NCI-H526 (cell line): ENCODE results near the gene RASA3.

Source experiments
- DNase-seq, 2 experiments: peaks; one replicate each; lab custom pipeline; 2025; lab: John Stamatoyannopoulos, UW

The RASA3 gene

DNA sequence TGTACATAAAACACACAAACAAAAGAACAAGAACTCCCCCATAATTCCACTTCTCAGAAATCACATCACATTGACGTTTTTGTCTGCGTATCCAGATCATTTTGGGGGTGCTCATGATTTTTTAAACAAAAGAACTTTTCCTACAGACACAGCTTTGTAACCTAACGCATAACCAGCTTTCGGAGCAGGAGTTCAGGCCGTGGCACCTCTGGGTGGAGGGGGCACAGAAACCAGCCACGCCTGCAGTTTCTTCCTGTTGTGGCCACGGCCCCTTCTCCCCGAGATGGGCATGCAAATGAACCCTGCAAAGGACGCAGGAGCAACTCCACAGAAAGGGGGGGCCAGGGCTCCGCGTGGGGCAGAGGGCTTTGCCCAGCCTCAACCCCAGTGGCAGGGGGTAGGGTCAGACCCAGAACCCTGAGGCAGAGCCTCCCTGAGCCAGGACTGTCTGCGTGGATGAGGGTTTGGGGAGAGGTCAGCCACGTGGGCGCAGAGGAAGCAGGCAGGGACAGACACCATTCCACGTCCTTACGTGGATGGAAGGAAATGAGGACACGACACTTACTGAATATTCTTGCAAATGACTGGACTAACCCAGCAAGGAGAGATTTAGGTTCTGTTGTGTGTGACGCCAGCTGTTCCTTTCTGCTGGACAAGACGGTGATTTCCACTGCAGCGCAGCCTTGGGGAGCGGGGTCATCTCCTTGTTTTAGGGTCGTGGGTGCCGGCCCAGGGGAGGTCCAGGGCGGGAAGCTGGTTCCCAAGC is 64.4 kb downstream of the RASA3 start:
- no peak for DNase-seq

- DNase-seq, result no peak
Measured at GRCh38 chr13:114067381-114067885, 65.0 kb downstream of the RASA3 start.

DNA sequence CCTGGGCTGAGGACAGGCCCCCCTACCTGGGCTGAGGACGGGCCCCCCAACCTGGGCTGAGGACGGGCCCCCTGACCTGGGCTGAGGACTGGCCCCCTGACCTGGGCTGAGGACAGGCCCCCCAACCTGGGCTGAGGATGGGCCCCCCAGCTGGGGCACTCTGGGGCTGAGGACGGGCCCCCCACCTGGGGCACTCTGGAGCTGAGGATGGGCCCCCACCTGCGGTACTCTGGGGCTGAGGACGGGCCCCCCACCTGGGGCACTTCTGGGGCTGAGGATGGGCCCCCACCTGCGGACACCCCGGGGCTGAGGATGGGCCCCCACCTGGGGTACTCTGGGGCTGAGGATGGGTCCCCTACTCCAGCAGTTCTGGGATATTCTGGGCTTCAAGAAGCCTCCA is 65.5 kb downstream of the RASA3 start:
- DNase-seq, result no peak

DNA sequence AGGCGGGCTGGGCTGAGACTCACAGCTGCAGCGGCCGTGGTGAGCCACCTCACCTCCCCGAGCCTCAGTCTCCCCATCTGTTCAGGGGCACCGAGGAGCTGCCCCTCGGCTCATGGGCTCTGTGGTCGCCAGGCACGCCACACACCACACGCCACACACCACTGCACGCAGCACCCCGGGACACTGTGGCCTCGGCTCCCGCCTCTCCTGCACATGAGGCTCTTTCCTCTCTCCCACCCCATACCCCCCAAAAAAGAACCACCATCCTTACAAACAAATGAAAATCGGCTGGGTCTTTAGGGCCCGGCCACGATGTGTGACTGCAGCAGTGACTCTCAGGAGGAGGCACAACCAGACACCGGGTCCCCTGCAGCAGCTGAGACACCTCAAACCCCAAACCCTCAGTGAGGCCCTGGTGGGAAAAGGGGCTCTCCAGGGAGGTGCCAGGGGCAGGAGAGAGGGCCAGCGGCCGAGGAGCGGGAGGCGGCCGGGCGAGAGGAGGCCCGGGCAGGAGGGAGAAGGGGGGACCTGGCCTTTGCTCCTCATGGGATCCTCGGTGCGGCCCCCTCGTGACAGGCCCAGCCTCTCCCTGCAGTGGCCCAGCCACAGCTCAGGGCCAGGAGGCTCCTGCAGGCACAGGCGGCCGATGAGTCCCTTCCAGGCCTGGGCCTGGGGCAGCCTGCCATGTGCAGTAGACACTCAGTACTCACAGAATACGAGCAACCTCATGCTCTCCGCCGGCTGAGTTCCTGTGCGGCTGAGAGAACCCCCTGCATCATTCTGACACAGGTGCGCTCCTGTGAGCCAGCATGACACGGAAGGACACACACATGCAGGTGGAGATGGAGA is 66.3 kb downstream of the RASA3 start:
- no peak for DNase-seq

- DNase-seq, result peak; percentile 71 to 94
Measured at GRCh38 chr13:114065141-114065925, 67.1 kb downstream of the RASA3 start.

GRCh38 chr13:114064450-114065140 is 67.8 kb downstream of the RASA3 start:
- DNase-seq, result peak in 1 of 2 experiments; percentile 58

GRCh38 chr13:114063545-114064449 is 68.6 kb downstream of the RASA3 start:
- DNase-seq, result no peak

- no peak for DNase-seq
Measured at GRCh38 chr13:114062754-114063153, 69.7 kb downstream of the RASA3 start.

DNA sequence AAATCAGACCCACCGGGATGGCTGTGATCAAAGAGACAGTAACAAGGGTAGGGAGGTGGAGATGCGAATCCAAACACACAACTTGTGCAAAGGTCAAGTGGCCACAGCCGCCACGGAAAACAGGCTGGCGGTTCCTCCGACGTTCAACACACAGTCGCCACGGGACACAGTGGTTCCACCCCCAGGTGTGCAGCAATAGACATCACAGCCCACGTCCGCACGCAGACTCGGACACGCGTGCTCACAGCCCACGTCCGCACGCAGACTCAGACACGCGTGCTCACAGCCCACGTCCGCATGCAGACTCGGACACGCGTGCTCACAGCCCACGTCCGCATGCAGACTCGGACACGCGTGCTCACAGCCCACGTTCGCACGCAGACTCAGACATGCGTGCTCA is 70.1 kb downstream of the RASA3 start:
- no peak for DNase-seq

GRCh38 chr13:114061744-114062143 is 70.7 kb downstream of the RASA3 start:
- DNase-seq, result no peak

GRCh38 chr13:114061047-114061446 is 71.4 kb downstream of the RASA3 start:
- no peak for DNase-seq

DNA sequence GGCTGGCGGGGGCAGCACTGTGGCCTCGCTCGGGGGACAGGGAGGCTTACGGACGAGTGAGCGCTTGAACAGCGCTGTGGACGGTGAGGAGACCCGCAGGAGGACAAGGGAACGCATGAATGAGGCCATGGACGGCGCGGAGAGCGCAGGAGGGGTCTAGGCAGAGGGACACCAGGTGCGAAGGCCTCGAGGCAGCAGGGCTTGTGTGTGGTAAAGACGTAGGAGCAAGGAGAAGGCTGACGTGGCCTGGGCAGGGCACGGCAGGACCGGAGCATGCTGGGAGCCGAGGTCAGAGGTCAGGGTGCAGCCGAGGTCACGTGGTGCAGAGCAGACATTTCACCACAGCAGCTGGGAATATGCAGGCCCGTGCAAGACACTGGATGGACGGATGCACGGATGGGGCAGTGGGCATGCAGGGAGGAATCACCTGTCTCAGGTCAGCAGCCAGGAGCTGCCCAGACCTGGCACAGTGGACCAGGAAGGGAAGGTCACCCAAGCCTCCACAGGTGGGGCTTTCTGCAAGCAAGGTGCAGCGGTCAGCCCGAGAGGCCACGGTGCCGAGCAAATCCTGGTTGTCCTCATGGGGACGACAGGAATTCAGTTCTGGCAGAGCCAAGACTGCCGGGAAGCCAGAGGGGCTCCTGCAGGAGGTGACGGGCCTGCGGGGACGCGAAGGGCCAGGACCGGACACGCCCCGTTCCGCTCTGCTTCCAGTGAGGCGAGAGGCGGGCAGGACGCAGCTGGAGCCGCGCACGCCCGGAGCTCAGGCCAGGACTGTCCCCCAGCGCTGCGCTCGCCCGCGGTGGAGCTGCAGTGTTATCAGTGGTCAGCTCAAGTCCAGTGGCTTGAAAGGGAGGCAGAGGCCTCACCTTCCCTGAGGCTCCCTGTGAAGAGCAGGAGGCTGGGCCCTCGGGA is 72.2 kb downstream of the RASA3 start:
- peak in 1 of 2 experiments; percentile 90 for DNase-seq

DNA sequence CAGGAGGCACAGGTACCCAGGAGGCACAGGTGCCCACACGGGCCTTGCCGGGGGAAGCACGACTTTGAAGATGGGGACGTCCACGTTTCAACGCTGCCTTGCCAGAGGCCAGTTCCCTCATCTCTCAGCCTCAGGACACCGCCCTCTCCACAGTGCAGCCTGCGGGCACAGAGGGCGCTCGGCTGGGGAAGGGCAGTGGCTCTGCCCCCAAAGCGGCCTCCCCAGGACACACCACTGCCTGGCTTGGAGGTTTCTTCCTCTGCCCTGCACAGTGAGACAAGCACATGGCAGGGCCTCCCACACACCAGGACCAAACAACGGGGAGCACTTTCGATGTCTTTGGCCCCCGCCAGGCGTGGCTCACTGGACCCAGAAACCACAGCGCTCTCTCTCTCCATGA is 73.0 kb downstream of the RASA3 start:
- no peak for DNase-seq

DNA sequence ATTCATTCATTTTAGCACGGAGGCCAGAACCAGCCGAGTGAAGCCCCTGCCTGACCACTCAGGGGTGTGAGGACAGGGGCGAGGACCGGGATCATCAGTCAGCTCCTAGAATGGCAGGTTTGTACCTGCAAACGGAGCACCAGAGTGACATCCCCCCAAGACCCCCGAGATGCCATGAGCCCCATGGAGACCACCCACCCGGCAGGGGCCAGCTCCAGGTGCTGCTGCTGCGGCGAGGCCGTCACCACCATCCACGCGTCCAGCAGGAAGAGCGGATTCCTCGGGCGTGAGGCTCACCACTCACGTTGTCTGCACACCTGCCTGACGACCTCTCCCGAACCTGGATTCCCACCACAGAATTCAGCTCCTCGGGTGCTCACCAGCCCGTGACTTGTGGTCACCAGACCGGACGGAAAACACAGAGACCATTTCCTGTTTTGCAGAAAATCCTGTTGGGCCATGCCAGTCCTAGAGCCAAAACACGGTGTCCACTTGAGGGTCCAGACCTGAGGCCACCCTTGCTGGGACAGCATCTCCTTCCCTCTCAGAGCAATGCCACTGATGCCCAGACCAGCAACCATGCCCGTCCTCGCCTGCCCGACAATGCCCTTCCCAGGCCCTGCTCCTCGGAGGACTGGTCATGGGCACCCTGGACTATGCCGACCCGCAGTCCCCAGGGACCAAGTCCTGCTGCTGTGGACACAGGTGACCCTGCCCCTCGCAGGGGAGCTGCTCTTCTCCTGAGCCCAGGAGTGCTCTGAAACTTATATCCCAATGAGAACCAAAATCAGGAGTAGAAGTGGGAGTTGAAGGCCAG is 74.2 kb downstream of the RASA3 start:
- no peak for DNase-seq

DNA sequence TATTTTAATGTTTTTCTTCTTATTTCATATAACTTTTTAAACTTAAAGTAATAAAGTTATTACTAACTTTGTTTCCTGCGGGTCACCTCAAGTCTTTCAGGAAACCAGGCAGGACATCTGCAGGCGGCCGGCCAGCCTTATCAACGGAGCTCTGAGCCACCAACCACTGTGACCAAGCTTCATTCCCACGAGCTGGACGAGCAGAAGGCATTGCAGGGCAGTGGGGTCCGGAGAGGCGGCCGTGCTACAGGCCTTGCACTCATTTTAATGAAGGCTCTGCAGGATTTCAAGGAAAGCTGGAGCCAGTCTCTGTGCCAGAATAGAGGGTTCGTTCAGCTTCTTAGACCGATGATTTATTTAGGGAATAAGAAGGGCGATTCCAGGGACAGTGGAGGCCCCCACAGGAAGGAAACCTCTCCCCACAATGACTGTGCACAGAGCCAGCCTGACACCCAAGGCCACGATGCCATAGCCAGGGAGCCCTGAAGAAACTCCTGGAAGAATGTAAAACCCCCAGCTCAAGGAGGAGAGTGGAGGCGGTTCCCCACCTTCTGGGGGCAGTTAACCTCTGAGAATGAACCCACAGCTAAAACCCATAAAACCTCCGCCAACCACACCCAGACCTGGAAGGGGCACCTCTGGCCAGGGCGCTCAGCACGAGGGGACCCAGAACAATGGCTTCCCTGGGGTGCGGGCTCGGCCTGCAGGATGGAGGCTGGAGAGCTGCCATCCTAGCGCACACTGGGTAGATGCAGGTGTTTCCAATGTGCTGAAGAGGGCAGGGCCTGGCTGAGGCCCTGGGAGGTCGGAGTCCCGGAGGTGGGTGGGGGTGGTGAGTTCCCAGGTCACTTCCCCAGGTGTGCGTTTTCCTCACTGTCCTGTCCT is 75.0 kb downstream of the RASA3 start:
- DNase-seq, result no peak

GRCh38 chr13:114056205-114057013 is 76.0 kb downstream of the RASA3 start:
- DNase-seq, result no peak

DNA sequence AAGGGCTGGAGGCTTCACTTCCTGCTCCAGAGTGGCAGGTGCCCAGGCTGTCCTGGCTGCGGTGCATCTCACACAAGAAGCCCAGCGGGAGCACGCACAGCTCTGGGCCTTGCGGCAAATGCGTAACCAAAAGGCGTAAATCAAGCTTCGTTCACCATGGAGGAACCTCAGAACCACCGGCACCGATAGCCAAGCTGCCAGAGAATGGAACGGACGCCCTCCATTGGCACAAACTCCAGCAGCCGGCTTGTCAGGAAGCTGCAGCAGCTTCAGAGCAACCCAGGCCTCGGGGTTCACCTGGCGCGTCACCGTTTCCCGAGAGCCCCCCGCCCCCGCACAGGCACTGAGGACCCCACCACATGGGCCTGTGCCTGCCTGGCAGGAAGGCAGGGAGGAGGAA is 76.7 kb downstream of the RASA3 start:
- DNase-seq, result no peak
